ENCODE measurements around the gene FAM120C.
A peak's percentile ranks its signal among the peaks of the same experiment; 100 is the strongest.

The FAM120C gene, protein sequence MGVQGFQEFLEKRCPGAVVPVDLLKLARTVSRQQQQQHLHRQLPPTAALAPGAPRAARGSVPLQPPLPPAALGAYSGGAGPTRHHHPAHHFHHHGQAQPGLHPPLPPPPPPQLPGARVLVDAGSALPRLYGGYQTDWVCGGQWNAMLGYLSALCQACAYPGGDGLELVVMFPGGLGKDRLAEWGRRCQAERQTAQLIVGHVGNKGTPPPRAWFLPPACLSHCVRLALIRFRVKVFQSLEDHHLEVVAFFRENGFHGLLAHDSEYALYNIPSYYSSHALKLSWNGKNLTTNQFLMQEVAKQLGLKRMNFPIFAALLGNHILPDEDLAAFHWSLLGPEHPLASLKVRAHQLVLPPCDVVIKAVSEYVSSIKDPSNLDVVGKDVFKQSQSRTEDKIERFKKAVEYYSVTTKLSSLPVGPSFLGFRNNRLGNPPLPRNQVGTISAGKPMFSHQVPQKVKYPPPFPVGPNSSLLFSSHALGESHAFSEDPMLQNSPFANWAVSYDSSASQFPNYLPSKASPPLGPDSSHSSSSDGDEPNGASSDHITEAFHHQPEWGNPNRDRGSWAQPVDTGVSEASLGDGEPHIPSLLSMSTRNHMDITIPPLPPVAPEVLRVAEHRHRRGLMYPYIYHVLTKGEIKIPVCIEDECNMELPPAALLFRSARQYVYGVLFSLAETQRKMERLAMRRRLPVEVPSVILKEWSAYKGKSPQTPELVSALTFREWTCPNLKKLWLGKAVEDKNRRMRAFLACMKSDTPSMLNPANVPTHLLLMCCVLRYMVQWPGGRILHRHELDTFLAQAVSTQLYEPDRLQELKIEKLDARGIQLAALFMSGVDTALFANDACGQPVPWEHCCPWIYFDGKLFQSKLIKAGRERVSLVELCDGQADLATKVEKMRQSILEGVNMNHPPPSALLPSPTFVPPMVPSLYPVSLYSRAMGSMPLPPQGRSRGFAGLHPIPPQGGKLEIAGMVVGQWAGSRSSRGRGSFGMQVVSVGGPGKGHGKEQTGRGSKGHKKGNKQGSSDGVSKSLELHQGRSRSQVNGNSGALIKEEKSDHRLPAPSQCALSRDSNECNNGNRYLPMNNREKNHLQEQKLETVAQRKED

GRCh38 chrX:54182864-54183613, at the start of gene FAM120C:
FAM120C (minus strand) TSS chrX:54183254; CDS start chrX:54183198, 56 bp downstream.
- peak; percentile 73 for DNase-seq

- no peak for DNase-seq
These were observed 47.5 kb upstream of the FAM120C start for GRCh38 chrX:54230435-54231148.

DNA sequence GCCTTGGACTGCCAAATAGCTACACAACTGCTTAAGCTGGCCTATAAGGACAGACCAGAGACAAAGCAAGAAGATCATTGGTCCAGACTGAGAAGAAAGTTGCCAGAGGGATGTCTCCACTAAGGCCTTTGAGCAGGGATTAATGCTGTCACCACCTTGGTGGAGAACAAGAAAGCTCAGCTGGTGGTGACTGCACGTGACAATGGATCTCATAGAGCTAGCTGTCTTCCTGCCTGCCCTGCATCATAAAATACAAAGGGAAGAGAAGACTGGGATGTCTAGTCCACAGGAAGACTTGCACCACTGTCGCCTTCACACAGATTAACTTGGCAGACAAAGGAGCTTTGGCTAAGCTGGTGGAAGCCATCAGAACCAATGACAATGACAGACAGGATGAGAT, 40.5 kb upstream of the FAM120C start:
- DNase-seq, result no peak

DNA sequence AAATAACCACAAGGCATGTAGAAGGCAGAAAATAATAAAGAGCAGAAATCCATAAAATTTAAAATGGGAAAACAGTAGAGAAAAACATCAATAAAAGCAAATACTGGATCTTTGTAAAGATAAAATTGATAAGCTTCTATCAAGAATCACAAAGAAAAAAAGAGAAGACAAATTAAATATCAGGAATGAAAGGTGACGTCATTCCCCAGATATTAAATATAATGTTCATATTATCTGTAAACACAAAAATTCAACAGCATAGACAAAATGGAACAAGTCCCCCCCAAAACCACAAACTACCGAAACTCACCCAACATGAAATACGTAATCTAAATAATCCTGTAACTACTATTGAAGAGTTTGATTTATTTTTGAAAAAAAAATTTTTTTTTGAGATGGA, 30.5 kb upstream of the FAM120C start:
- no peak for DNase-seq

- DNase-seq, result no peak
These were observed 25.5 kb upstream of the FAM120C start for GRCh38 chrX:54208531-54208930.

DNA sequence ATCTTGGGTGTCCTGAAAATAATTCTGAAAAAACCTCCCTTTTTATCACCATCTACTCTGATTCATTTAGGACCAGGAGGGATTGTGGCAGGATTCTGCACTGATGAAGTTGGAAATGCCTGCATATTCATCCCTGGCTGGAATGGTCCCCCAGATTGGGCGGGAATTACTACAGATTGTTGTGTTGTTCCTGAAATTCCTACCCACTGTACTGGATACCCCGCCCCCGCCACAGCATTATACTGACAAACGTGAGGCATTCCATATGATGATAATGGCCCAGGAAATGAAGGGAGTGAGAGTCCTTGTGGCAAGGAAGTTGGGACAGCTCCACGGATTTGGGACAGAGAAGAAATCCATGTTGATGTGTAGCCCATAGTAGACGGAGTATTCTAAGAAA, 15.2 kb upstream of the FAM120C start:
- no peak for DNase-seq

DNA sequence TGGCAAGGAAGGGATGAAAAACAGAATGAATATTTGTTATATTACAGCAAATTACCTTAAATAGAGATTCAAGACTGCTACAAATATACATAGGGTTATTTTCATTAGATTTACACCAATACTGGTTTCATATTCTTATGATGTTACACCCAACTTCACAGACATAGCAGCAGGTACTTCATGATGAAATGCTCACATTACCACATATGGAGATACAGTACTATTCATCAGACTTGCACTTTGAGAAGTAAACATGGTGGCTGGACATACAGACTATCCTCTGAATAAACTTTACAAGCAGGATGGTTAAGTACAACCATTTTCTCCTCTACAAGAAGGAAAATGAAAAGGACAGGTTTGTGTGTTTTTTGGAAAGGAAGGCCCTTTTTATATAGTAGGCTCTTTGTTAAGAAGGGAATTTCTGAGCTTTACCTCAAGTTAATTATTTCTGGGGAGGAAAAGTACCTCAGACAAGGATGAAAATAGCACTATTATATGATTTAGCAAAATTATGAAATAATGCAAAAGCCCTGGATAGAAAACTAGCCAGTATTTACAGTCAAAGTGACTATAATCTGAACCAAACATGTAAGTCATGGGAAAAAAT, 12.0 kb upstream of the FAM120C start:
- no peak for DNase-seq

GRCh38 chrX:54193085-54193821, 10.2 kb upstream of the FAM120C start:
- DNase-seq, result no peak

DNA sequence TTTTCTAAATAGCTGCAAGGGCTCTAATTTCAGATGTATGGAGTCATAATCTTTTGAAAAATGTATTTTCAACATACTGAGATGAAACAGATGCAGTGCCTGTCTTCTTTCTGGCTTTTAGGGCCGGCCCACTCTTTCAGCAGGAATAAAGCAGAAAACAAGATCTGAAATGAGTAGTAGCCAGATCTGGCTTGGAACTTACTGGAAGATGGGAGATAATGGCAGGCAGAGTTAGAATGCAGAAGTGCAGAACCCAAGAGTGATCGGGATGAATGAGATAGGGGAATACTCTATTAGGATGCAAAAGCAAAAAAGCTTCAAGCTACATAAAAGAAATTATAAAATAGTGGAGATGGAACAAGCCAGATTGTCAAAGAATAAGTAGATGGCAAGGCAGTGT, 1.4 kb upstream of the FAM120C start:
- no peak for DNase-seq

- DNase-seq, result peak; percentile 73
These were observed 725 bp downstream of the FAM120C start for GRCh38 chrX:54182194-54182863.

- no peak for DNase-seq
These were observed 1.7 kb downstream of the FAM120C start for GRCh38 chrX:54181202-54181953.

DNA sequence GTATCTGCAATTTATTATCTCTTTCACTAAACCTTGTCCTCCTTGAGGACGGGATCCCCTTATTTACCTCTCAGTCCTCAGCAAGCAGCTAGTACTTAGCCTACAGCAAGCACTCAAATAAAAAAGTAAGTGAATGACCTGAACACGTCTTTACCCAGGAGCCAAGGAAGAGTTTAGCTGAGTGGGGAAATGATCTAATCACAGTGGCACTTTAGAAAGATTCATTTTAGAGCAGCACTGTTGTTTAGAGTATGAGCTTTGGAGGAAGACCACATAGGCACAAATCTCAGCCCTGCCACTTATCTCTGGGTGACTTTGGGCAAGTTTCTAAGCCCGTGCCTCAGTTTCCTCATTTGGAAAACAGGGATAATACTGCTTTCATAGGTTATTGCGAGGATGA, 2.7 kb downstream of the FAM120C start:
- DNase-seq, result no peak

DNA sequence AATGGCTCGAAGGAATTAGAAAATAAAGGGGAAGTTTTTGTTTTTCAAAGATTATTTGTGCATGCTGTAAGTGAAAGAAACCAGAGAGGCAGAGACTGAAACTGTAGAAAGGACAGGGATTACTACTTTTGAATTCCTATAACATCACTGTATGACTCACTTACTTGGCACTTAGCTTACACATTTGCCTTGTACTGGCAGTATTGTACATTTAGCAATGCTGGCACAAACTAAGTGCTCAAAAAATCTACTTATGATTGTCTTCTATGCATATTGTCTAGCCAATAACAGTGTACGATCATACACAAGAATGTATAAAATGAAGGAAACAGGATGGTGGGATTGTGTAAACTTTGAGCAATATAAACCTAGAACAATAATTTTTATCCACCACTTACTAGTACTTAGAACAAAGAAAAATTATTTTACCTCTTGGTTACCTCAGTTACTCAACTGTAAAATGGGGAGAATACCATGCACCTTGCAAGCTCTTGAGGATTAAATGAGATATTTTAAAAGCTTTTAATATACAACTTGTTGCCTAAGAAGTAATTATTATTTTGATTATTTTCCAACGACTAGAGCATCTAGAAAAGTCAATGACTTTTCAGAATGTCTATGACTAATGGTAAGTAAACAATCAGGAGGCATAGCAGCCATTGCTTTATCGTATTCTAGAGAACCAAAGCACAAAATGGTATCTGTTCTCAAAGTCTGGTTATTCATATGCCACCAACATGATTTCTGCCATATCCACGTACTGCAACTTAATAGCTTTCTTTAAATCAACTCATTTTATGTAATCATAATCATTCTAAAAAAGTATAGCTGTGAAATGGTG, 4.7 kb downstream of the FAM120C start:
- DNase-seq, result no peak

GRCh38 chrX:54177306-54177705, 5.7 kb downstream of the FAM120C start:
- DNase-seq, result no peak

DNA sequence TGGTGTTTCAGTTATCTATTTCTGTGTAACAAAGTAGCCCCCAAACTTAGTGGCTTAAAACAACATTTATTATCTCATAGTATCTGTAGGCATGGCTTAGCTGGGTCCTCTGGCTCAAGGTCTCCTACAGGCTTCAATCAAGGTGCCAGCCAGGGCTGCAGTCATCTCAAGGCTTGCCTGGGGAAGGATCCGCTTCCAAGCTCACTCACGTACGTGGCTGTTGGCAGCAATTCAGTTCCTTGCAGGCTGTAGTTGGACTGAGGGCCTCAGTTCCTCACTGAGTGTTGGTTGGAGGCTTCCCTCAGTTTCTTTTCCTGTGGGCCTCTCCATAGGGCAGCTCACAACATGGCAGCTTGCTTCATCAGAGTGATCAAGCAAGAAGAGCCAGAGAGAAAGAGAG, 9.3 kb downstream of the FAM120C start:
- no peak for DNase-seq

DNA sequence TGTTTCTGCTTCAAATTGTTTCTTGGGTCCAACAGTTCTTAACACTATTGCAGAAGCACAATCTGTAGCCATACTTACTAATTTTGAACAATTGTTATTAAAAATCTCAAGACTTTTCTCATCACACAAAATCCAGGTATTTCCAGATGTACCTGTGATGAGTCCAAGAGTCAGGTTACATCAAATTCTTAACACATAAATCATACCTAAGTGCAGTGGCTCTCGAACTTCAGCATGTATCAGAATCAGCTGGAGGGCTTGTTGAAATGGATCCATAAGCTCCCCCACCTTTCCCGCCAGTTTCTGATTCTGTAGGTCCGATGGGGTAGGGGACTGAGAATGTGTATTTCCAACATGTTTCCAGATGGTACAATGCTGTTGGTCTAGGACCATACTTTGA, 10.6 kb downstream of the FAM120C start:
- DNase-seq, result no peak

- DNase-seq, result no peak
These were observed 11.4 kb downstream of the FAM120C start for GRCh38 chrX:54171527-54172250.

DNA sequence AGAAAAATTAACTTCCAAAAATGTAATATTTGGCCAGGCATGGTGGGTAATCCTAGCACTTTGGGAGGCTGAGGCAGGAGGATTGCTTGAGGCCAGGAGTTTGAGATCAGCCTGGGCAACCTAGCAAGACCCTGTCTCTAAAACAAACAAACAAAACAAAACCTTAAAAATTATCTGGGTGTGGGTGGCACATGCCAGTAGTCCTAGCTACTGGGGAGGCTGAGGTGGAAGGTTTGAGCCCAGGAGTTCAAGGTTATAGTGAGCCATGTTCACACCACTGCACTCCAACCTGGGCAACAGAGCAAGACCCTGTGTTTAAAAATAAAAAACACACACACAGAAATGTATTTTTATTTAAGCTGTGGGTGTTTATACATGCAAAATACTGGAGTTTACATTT, 12.0 kb downstream of the FAM120C start:
- DNase-seq, result no peak

Measured in CD4-positive, alpha-beta T cell treated with Interleukin-21 for 1 hour (primary cell).